NCI-H82 (cell line): Measurements from ENCODE around the gene F2RL2.

Experiments
- DNase-seq: peaks from one replicate; lab custom pipeline; 2025; lab: John Stamatoyannopoulos, UW

F2RL2 gene, protein sequence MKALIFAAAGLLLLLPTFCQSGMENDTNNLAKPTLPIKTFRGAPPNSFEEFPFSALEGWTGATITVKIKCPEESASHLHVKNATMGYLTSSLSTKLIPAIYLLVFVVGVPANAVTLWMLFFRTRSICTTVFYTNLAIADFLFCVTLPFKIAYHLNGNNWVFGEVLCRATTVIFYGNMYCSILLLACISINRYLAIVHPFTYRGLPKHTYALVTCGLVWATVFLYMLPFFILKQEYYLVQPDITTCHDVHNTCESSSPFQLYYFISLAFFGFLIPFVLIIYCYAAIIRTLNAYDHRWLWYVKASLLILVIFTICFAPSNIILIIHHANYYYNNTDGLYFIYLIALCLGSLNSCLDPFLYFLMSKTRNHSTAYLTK

GRCh38 chr5:76622973-76623596, at the start of gene F2RL2:
F2RL2 (minus strand) TSS chr5:76623403; CDS start chr5:76623230, 173 bp downstream.
- peak; percentile 6 for DNase-seq

DNA sequence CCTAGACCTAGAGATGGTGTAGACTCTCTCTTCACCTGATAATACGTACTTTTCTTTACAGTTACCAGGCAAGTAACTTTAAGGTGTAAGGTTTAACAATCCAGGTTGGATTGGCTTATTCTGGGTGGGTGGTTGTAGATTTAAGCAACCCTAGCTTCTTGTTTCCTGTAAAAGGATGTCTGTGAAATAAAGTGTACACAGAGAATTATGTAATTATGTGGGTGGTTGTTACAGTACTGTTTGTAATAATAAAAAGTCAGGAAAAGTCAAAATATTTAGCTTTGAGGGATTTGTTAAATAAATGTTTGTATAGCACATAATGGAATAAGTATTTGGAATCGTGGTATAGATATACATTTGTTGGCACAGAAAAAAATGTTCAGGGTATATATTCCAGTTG, 49.0 kb upstream of the F2RL2 start:
- no peak for DNase-seq

DNA sequence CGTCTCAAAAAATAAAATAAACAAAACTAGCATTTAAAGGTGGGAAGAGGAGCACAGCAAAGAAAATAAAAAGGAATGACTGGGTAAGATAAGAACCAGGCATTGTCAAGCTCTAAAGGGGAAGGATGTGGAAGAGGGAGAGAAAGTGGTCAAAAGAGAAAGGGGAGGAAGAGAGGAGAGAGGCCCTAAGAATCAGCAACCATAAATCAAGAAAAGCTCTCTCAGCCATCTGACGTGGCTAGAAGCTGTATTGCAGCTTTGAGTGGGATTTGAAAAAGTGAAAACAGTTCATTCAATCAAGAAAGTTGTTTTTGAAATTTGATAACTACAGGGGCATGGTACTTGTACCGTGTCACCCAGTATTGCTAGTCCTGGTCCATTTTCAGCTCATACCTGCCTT, 47.3 kb upstream of the F2RL2 start:
- no peak for DNase-seq

DNA sequence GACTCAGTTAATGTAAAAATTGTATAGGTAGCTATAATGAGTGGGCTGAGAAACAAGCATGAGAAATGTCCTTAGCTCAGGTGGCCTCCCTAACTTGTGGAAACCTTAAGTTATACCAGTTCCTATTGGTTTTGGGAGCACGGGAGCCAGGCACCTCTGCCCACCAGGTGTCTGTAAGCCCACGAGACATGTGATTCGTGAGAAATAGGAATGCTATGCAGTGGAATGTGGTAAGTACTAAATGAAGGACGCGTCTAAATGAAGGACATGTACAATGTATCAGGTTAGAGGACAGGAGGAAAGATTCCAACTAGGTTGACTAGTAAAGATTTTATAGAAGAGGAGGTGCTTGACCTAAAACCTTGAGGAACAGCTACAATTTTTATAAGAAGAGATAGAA, 46.0 kb upstream of the F2RL2 start:
- DNase-seq, result no peak

DNA sequence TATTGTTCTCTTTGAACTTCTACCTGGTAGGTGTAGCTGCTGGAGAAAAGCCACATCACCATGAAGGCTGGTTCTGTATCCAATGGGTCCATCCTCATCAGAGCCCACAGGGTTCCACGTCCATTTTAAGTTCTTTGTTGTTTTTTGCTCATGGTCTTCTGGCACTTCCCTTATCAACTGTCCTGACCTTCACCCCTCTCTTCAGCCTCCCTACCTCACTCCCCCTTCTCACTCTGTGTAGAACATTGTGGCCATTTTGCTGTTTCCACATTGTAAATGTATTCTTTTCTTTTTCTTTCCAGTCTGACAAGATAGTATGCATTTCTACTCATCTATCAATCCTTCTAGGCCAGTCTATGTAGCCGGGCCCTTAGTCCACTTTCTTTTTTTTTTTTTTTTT, 44.3 kb upstream of the F2RL2 start:
- DNase-seq, result no peak

DNA sequence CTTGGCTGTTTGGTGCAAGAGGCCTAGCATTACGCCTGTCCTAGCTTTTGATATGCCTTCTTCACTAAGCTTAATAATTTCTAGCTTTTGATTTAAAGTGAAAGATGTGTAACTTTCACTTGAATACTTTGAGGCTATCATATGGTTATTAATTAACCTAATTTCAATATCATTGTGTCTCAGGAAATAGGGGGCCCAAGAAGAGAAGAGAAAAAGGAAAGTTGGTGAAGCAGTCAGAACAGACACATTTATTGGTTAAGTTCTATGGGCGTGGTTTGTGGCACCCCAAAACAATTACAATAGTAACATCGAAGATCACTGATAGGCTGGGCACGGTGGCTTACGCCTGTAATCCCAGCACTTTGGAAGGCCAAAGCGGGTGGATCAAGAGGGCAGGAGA, 40.9 kb upstream of the F2RL2 start:
- DNase-seq, result no peak

DNA sequence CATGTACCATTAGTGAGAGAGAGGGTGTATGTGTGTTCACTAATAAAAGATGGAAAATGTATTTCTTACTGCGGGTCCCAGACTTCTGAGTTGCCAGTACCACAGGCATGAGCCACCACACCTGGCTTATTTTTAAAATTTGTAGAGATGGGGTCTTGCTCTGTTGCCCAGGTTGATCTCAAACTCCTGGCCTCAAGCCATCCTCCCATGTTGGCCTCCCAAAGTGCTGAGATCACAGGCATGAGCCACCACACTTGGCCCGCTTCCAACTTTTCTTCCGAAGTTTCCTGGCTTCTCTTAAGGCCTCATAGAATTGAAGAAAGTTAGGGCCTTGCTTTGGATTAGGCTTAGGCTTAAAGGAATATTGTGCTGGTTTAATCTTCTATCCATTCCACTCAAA, 40.4 kb upstream of the F2RL2 start:
- DNase-seq, result peak; percentile 1

DNA sequence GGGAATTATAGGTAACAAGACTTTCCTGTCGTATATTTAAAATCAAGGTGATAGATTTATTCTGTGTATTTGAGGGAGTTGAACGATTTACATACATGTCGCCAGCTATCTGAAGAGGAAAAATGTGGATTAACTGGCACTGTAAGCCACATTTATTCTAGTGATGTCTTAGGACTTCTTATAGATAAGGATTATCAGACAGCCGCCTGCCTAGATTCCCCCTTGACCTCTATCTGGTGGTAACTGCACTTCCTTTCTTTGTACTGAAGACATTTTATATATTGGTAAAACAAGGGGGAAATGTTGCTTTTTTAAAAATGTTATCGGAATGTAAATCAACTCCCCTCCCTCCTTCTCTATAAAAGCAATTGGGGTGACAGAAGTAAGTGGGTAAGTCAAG, 39.3 kb upstream of the F2RL2 start:
- DNase-seq, result no peak

GRCh38 chr5:76660360-76660759, 37.2 kb upstream of the F2RL2 start:
- DNase-seq, result no peak

DNA sequence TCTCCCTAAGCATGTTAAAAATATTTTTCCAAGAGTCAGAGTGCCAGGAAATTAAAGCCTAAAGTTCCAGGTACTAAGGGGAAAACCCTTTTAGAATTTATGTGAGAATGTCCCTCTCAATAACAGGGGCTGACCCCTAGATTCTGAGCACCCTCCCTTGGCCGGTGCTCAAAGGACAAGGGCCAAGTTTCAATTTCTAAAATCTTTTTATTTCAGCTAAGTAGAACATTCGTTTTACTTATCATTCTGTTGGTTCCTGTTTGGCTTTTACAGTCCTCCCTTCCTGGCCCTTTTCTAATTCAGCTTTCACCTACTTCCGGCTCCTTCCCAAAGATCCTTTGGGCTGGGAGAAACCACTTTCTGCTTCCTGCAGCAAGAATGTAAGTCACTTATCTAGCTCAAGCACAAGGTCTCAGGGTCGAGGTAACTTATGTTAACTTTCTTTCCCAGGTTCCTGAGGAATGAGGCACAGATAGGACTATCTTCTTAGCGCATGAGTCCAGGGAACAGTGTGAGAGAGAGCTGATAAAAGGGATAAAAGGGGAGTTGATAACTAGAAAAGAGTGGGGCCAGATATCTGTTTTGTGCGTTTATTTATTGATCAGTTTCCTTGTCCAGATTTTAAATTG, 34.6 kb upstream of the F2RL2 start:
- no peak for DNase-seq

DNA sequence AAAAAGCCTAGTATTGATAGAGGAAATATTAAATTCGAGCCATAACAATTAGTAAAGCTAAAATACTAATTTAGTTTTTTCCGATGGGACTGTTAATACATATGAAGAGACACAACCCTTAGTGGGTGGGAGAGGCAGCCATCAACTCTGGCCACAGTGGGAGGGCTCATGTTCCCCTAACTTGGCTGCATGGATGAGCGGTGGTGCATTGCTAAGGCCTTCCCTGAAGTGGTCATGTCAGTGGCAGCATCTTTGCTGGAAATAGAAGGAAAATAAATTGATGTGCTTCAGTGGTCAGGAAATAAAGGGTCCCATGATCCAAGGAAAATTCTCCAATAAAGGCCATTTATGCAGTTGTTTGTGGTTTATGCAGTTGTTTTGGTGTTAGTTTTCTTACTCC, 33.9 kb upstream of the F2RL2 start:
- no peak for DNase-seq

DNA sequence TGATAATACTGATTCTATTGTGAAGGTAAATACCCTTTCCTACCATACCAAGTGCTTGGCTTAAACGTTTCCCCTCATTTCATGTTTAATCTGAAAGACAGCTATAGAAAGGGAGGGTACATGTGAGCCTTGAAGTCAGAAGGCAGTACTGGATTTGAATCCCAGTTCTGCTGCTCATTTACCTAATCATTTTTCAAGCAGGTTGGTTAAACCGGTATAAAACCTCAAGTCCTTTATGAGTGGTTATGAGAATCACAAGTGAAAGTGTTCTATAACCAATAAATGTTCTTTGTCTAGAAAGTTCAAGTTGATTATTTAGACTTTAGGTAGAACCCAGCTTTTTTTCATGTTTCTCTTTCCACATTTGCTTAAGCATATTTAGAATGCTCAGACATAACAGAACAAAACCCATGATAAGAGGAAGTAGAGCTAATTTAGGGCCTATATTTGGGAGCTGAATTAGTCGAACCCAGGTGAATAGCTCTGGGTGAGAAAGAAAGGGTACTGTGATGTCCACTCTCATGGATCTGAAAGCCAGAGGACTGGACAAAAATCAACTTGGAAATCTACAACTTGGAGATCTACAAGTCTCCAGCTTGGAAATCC, 29.7 kb upstream of the F2RL2 start:
- no peak for DNase-seq

DNA sequence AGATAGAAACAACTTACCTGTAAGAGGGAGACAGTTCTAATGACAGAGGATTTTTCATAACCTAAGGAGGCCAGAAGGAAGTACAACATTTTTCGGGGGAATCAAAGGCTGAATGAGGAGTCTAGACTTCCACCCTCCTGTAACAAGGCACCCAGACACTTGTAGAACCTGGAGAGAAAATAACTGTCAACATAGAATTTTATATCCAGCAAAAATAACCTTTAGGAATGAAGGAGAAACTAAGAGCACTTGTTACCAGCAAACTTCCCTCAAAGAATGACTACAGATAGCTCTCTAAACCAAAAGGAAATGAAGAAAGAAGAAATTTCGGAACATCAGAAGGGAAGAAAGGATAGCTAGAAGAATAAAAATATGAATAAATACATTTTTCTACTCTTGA, 25.9 kb upstream of the F2RL2 start:
- DNase-seq, result no peak

DNA sequence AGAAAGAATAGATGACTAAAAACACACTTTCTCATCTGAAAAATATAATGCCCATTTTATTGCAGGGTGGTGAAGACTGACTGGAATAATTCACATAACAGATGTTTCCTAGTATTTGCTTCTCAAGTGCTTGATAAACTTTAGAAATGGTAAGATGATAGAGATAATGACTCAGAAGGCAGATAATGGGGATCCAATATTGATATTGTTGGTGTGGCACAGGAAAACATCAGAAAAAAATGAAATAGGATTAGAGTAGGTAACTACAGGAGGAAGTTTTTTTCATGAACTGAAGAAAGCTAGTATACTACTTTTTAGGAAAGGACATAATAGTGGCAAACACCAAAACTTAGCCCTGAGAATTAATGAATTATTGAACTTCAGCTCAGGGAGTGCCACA, 20.2 kb upstream of the F2RL2 start:
- DNase-seq, result no peak

DNA sequence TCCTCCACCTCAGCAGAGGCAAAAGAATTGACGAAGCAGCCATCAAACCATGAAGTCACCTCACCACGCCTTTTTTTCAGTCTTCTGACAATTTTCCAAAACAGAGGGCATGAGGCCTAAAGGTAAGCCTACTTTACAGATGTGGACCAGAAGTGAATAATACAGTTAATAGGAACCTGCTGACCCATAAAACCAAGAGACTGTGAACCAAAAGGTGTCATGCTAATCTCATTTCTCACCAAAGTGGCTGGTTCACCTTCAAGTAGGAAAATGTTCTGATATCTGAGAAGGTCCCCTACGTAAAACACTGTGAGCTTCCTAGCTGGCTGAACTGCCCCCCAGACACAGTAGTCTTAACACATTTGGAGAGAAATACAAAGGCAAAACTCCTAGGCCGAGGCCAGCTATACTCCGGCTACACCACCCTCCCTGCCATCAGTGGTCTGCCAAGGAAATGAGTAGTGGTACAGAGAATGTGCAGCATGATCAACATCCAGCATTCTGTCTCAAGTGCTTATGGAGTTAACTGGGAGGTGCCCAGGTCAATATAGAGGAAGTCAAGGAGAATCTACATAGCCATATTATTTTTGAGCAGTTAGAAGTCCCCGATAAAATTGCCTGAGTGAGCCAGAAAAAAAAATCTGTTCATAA, 19.3 kb upstream of the F2RL2 start:
- no peak for DNase-seq

- DNase-seq, result peak; percentile 79
Observed at GRCh38 chr5:76641514-76642120, 18.4 kb upstream of the F2RL2 start.

DNA sequence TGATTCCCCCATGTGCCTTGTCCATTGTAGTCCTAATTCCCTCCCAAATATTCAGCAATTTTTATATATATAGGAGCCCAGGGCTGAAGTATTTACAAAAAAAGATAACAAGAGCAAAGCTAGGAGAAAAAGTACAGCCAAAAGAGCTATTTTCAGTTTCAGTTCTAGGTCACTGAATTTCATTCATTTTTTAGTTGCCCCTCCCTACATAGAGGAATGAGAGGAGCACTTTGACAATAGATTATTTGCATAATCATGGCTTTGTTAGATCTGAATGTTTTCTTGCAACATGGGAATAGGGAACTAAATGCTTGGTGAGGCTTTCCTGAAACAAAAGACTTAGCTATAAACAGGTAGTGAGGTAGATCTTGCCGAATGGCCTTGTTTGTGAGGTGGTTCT, 15.3 kb upstream of the F2RL2 start:
- no peak for DNase-seq

- DNase-seq, result no peak
Observed at GRCh38 chr5:76637490-76637889, 14.3 kb upstream of the F2RL2 start.

DNA sequence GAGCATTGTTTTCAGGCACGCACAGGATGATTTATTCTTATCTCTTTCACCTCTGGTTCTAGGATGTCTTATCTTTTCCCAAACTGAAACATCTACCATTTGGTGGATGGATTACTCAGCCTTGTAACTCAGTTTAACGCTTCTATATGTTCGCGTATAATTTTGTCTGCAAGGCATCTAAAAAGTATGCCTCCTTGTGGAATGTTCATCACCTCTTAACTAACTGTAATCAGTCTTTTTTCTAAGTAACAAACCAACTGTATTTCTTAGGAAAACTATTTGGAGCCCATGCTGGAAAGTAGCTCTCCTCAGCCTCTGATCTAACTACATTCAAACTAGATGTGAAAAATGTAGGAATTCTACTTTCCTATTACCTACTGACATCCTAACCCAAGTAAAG, 11.5 kb upstream of the F2RL2 start:
- DNase-seq, result no peak

GRCh38 chr5:76626738-76627137, 3.5 kb upstream of the F2RL2 start:
- no peak for DNase-seq

GRCh38 chr5:76625087-76625815, 2.0 kb upstream of the F2RL2 start:
- DNase-seq, result no peak
